Gastrocnemius medialis (tissue), 4 donors: ENCODE data around the gene BICD2. TPM values are rescaled to one million over a fixed set of nuclear protein-coding genes. Genes with fewer than 3 reads are reported as not detected.

Source experiments
- ATAC-seq, 2 donors: fragments of 150-250 bp; one replicate each; pipeline ENCODE4 v1.9.1; 2016
- DNase-seq, 2 donors: peaks; one replicate each; pipeline ENCODE4 v3.0.0-alpha.2; 2019
- H3K27ac ChIP-seq, 4 donors: fragments of 200-600 bp; sonication (generic); 1 replicate in 1 of 4; 2 replicates in 3 of 4; pipeline ENCODE4 v1.5.1; 2016 to 2018; ENCODE audit warnings: mild to moderate bottlenecking in 2 of 4, moderate library complexity in 1 of 4
- H3K27me3 ChIP-seq, 3 donors: fragments of 200-600 bp; sonication (generic) in 2 of 3; 1 replicate in 1 of 3; 2 replicates in 2 of 3; pipeline versions ENCODE4 v1.5.1 to v1.6.0; 2016 to 2019; ENCODE audit warnings: mild to moderate bottlenecking in 1 of 3, moderate library complexity in 1 of 3
- H3K36me3 ChIP-seq, 2 donors: fragments of 200-600 bp; sonication (generic) in 1 of 2; one replicate each; pipeline ENCODE4 v1.5.1; 2017 to 2018
- H3K4me1 ChIP-seq, 2 donors: fragments of 200-600 bp; sonication (generic) in 1 of 2; one replicate each; pipeline ENCODE4 v1.5.1; 2016 to 2017; ENCODE audit warnings: mild to moderate bottlenecking in 2 of 2
- H3K4me3 ChIP-seq, 4 donors: fragments of 200-600 bp; sonication (generic) in 3 of 4; 1 replicate in 1 of 4; 2 replicates in 3 of 4; pipeline ENCODE4 v1.5.1; 2016 to 2019; ENCODE audit warnings: mild to moderate bottlenecking in 2 of 4
- H3K9me3 ChIP-seq, 3 donors: fragments of 200-600 bp; sonication (generic) in 2 of 3; 1 replicate in 1 of 3; 2 replicates in 2 of 3; pipeline ENCODE4 v1.5.1; 2016 to 2019
- POLR2A ChIP-seq, 2 donors: fragments of 450-650 bp; IDR thresholded peaks; one replicate each; pipeline ENCODE4 v1.6.1; 2017; ENCODE audit warnings: antibody characterized with exemption in 2 of 2, mild to moderate bottlenecking in 2 of 2, moderate library complexity in 2 of 2
- in situ Hi-C, 4 donors: fragments of 200-750 bp; cut with MboI; loops; one replicate each; pipeline versions ENCODE4 v1.15.0 to v1.8.0; 2017; ENCODE audit warnings: low sequenced_read_pairs in 4 of 4
- intact Hi-C: fragments of 100-400 bp; cut with DNase I; formaldehyde crosslinking; loops from one replicate; pipeline ENCODE4 v1.15.1; 2023; ENCODE audit warnings: low total_unique reads
- total RNA-seq, 4 donors: library from RNA; depleted of rRNA; stranded (reverse); fragments of >200 nt; gene quantifications; one replicate each; pipeline versions ENCODE4 v1.1.0 to v1.2.3, GENCODE V29; 2016
- TF ChIP-seq, protein P1 (sequence below), 5 experiments: fragments of 450-650 bp in 3 of 5; fragments of 200-600 bp in 2 of 5; sonication (generic) in 2 of 5; IDR thresholded peaks in 4 of 5; conservative IDR thresholded peaks in 1 of 5; 1 replicate in 4 of 5; 2 replicates in 1 of 5; pipeline ENCODE4 v1.5.1; 2016 to 2019; ENCODE audit warnings: antibody characterized with exemption in 5 of 5, mild to moderate bottlenecking in 3 of 5, moderate library complexity in 3 of 5

BICD2 gene
- total RNA-seq, 4 donors from 2014 or later = 21.5 to 54.6 (median 38.7) TPM

- H3K4me3 ChIP-seq = peak overlapping the region in 1 of 4 donors; percentile 5
- in situ Hi-C loops = no loop called here
- no peaks in the 10 kb centered on the region for H3K9me3 ChIP-seq
These were observed 24.1 kb downstream of the BICD2 start for GRCh38 chr9:92740446-92740961.

DNA sequence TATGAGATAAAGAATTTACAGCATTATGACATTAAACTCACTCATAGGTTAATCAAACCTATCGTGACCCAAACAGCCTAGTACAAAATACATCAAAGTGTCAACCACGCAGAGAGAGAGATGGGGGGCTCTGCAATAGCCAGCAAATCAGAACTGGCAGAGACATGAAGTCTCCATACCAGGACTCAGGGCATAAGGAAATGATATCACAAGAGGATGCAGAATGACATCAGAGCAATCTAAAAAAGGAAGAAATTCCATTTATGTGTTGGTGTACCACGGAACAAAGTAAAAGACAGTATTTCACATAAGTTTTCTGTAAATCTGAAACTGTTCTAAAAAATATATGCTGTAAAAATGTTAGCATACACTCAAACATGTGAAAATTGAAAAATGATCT is 24.6 kb downstream of the BICD2 start:
- ATAC-seq = no peak
- no peak for DNase-seq
- Histone ChIP-seq H3K4me1 (peaks cover 40 to 63% of the 10 kb centered on the region in 2 donors), H3K27ac (peak overlapping the region in 2 of 4 donors; percentile 30 to 40), H3K9me3 (no peaks in the 10 kb centered on the region), H3K4me3 (no peak overlapping the region), H3K27me3 (no peaks in the 10 kb centered on the region), H3K36me3 (no peaks in the 10 kb centered on the region)
- intact Hi-C loops = no loop called here
- in situ Hi-C loops = no loop called here
- TF ChIP-seq, protein P1, sequence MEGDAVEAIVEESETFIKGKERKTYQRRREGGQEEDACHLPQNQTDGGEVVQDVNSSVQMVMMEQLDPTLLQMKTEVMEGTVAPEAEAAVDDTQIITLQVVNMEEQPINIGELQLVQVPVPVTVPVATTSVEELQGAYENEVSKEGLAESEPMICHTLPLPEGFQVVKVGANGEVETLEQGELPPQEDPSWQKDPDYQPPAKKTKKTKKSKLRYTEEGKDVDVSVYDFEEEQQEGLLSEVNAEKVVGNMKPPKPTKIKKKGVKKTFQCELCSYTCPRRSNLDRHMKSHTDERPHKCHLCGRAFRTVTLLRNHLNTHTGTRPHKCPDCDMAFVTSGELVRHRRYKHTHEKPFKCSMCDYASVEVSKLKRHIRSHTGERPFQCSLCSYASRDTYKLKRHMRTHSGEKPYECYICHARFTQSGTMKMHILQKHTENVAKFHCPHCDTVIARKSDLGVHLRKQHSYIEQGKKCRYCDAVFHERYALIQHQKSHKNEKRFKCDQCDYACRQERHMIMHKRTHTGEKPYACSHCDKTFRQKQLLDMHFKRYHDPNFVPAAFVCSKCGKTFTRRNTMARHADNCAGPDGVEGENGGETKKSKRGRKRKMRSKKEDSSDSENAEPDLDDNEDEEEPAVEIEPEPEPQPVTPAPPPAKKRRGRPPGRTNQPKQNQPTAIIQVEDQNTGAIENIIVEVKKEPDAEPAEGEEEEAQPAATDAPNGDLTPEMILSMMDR (IDR thresholded peaks at IDR 0.05 in 4 of 5, conservative IDR thresholded peaks at IDR 0.05 in 1 of 5) = no peak
- TF ChIP-seq POLR2A (IDR thresholded peaks at IDR 0.05) = no peak

More at GRCh38 chr9:92740446-92740961, 24.1 kb downstream of the BICD2 start:
- TF ChIP-seq, protein P1 (IDR thresholded peaks at IDR 0.05 in 4 of 5, conservative IDR thresholded peaks at IDR 0.05 in 1 of 5) = no peak
- TF ChIP-seq POLR2A (IDR thresholded peaks at IDR 0.05) = no peak
- DNase-seq = no peak
- no peak for ATAC-seq
- peak overlapping the region in 2 of 4 donors; percentile 30 to 40 for H3K27ac ChIP-seq
- H3K27me3 ChIP-seq = no peaks in the 10 kb centered on the region
- intact Hi-C loops = no loop called here
- H3K4me1 ChIP-seq = peaks cover 40 to 58% of the 10 kb centered on the region in 2 donors
- H3K36me3 ChIP-seq = no peaks in the 10 kb centered on the region

DNA sequence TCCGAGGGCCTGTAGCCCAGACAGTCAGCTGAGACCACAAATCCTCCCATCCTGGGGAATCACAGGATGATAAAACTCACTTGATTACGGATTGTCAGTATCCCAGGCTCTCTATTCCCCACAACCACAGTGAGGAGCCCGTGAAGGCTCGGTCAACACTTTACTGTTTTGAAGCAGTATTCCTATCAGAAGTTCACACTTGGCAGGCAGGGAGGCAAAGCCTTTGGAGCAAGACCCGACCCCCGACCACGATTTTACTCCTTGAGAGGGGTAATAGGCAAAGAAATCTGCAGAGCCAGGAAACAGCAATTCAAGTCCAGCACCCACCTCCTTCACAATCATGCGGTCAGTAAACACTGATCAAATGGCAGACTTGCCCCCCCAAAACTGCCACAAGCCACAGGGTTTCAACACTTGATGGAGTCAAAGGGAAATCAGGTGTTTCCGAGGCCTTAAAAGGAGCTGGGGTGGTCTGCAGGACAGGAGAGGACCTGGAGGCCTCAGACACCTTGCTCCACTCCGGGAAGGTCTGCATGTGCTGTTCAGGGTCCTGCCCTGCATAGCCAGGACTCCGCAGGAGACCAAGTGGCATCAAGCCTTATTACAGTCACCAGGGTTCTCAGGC is 25.2 kb downstream of the BICD2 start:
- H3K4me3 ChIP-seq = no peak overlapping the region
- no peak for ATAC-seq
- H3K4me1 ChIP-seq = peaks cover 40 to 65% of the 10 kb centered on the region in 2 donors
- H3K9me3 ChIP-seq = no peaks in the 10 kb centered on the region
- intact Hi-C loops (no loop called here), in situ Hi-C loops (no loop called here)
- peak overlapping the region in 2 of 4 donors; percentile 30 to 40 for H3K27ac ChIP-seq
- no peak for TF ChIP-seq POLR2A (IDR thresholded peaks at IDR 0.05)
- TF ChIP-seq, protein P1 (IDR thresholded peaks at IDR 0.05 in 4 of 5, conservative IDR thresholded peaks at IDR 0.05 in 1 of 5) = no peak
- no peaks in the 10 kb centered on the region for H3K27me3 ChIP-seq
- no peak for DNase-seq
- H3K36me3 ChIP-seq = no peaks in the 10 kb centered on the region

GRCh38 chr9:92738661-92739081 is 26.0 kb downstream of the BICD2 start:
- ATAC-seq (peak in 1 of 2 donors; percentile 36), DNase-seq (no peak)
- Histone ChIP-seq H3K4me1 (peaks cover 40 to 65% of the 10 kb centered on the region in 2 donors), H3K4me3 (no peak overlapping the region), H3K36me3 (no peaks in the 10 kb centered on the region), H3K27me3 (no peaks in the 10 kb centered on the region), H3K27ac (no peak overlapping the region), H3K9me3 (no peaks in the 10 kb centered on the region)
- in situ Hi-C loops = no loop called here
- intact Hi-C loops = no loop called here
- TF ChIP-seq, protein P1 (IDR thresholded peaks at IDR 0.05 in 4 of 5, conservative IDR thresholded peaks at IDR 0.05 in 1 of 5) = no peak
- TF ChIP-seq POLR2A (IDR thresholded peaks at IDR 0.05) = no peak
